ENCODE data around the gene LSM12.
"Not testable (repeated sequence)": the region's sequence is repeated elsewhere in the genome, so short reads cannot be mapped to it uniquely, and the experiment has no call there.

The LSM12 gene

GRCh38 chr17:44037471-44037870 lies 29.0 kb downstream of the LSM12 start:
- DNase-seq = no peak

- DNase-seq = not testable (repeated sequence)
Observed at GRCh38 chr17:44034688-44035087, 31.8 kb downstream of the LSM12 start.

- no peak for DNase-seq
Observed at GRCh38 chr17:44033861-44034408, 32.5 kb downstream of the LSM12 start.

- no peak for DNase-seq
Observed at GRCh38 chr17:44030482-44030881, 36.0 kb downstream of the LSM12 start.

- no peak for DNase-seq
Observed at GRCh38 chr17:44029736-44030135, 36.7 kb downstream of the LSM12 start.

GRCh38 chr17:44024853-44025252 lies 41.6 kb downstream of the LSM12 start:
- DNase-seq = no peak

- DNase-seq = no peak
Observed at GRCh38 chr17:44024271-44024663, 42.2 kb downstream of the LSM12 start.

GRCh38 chr17:44023545-44024270 lies 42.8 kb downstream of the LSM12 start:
- no peak for DNase-seq

GRCh38 chr17:44022246-44022645 lies 44.2 kb downstream of the LSM12 start:
- no peak for DNase-seq

- DNase-seq = not testable (repeated sequence)
Observed at GRCh38 chr17:44021227-44021626, 45.2 kb downstream of the LSM12 start.

GRCh38 chr17:44014437-44015172 lies 51.9 kb downstream of the LSM12 start, which contains the start of gene TMEM101:
Gene TMEM101 (minus strand): TSS chr17:44014963. CDS start chr17:44014952, 11 bp downstream.
- DNase-seq = peak; percentile 80

- no peak for DNase-seq
Observed at GRCh38 chr17:44014133-44014436, 52.4 kb downstream of the LSM12 start.

GRCh38 chr17:44012874-44013273 lies 53.6 kb downstream of the LSM12 start:
- no peak for DNase-seq

- no peak for DNase-seq
Observed at GRCh38 chr17:44012391-44012790, 54.1 kb downstream of the LSM12 start.

- DNase-seq = no peak
Observed at GRCh38 chr17:44011876-44012275, 54.6 kb downstream of the LSM12 start.

GRCh38 chr17:44010966-44011647 lies 55.4 kb downstream of the LSM12 start:
- no peak for DNase-seq

- DNase-seq = no peak
Observed at GRCh38 chr17:44008205-44008909, 58.1 kb downstream of the LSM12 start.

- no peak for DNase-seq
Observed at GRCh38 chr17:44007346-44008204, 58.9 kb downstream of the LSM12 start.

- peak; percentile 84 for DNase-seq
Observed at GRCh38 chr17:44006598-44007345, 59.7 kb downstream of the LSM12 start.

GRCh38 chr17:44006272-44006597 lies 60.2 kb downstream of the LSM12 start:
- DNase-seq = no peak

GRCh38 chr17:44005527-44006271 lies 60.8 kb downstream of the LSM12 start:
- DNase-seq = no peak

Measured in 8988T (cell line).